ENCODE results near the gene ATG101. TPM values are rescaled to one million over a fixed set of nuclear protein-coding genes. Genes with fewer than 3 reads are reported as not detected.

The ATG101 gene
- total and polyA plus RNA-seq, 2 of the 13 experiments (the other 11 are each of a cell fraction or from before 2014, with no cell fraction given), result 58.2 to 67.7 TPM

DNA sequence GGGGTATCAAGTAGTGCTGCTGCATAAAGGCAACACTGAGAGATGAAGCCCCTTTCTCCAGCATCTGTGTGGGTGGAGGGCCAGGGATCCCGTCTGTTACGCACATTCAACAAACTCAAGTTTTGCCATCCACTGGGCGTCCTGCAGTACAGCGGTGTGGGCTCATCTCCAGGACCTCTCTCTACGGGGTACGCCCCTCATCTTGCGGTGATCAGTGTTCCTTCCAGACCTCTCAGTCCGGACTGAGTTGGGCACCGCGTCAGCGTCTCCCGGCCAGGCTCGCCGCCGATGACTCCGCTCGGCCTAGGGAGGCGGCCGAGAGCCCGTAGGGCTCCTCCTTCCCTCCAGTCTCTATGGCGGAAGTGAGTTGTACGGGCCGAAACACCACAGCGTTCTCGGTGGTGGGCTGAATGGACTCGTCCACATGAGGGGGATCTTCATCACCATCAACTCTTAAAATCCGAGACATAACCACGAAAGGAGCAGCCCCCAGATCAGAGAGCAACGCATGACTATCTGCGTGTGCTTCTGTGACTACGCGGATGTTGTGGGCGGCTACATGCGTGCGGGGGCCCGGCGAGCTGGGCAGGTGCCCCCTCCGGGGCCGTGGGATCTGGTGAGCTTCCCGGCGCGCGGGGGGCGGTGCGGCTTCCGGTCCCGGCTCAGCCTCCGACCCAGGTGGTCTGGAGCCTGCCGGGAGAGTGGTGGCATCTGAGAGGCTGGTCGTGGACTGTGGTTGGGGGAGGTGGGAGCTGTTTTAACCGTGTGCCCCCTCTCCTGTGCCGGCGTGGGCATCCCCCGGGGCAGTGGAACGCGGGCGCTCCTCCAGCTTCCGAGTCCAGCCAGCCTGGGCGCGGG is at the start of gene ATG101 (continued):
- TF ChIP-seq, protein P1, sequence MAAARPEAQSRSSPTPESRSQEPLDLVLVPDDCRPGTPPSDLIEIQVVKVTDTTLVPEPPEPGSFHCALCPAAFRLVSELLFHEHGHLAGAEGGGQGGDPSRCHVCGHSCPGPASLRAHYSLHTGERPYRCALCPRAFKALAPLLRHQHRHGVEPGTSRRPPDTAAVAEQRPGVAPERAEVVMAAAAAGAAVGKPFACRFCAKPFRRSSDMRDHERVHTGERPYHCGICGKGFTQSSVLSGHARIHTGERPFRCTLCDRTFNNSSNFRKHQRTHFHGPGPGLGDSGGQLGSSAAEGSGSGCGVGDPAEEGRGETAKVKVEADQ (CRISPR knock-in tag; IDR thresholded peaks at IDR 0.05; ENCODE audit: borderline replicate concordance), result no peak; the same call in 1 of the 2 replicates
- TF ChIP-seq ZNF30 (CRISPR knock-in tag; IDR thresholded peaks at IDR 0.05) (peak; percentile 56; the same call in 1 of the 2 replicates), TCF12 (IDR thresholded peaks at IDR 0.05) (no peak), TCF12 (CRISPR knock-in tag; IDR thresholded peaks at IDR 0.05) (peak; percentile 89; the same call in 1 of the 2 replicates), POLR2AphosphoS2 (IDR thresholded peaks at IDR 0.05; ENCODE audit: low read depth, low read length) (no peak), ZBTB21 (CRISPR knock-in tag; IDR thresholded peaks at IDR 0.05) (no peak), KLF9 (CRISPR knock-in tag; IDR thresholded peaks at IDR 0.05; ENCODE audit: low read depth) (no peak; the same call in 1 of the 2 replicates), HMGA1 (CRISPR knock-in tag; conservative IDR thresholded peaks at IDR 0.05) (no peak), HIVEP1 (CRISPR knock-in tag; IDR thresholded peaks at IDR 0.05) (peak; percentile 89), ZNF607 (CRISPR knock-in tag; IDR thresholded peaks at IDR 0.05; ENCODE audit: borderline replicate concordance) (no peak), ZNF674 (CRISPR knock-in tag; IDR thresholded peaks at IDR 0.05; ENCODE audit: low read depth) (no peak), ZNF672 (CRISPR knock-in tag; IDR thresholded peaks at IDR 0.05) (no peak), KMT2A (CRISPR knock-in tag; IDR thresholded peaks at IDR 0.05) (peak; percentile 68; the same call in 1 of the 2 replicates), HOXA3 (CRISPR knock-in tag; IDR thresholded peaks at IDR 0.05) (peak; percentile 78), ZC3H4 (CRISPR knock-in tag; IDR thresholded peaks at IDR 0.05; ENCODE audit: borderline replicate concordance) (no peak; the same call in 1 of the 2 replicates), ZNF207 (IDR thresholded peaks at IDR 0.05; ENCODE audit: borderline replicate concordance) (no peak), MED8 (CRISPR knock-in tag; IDR thresholded peaks at IDR 0.05; ENCODE audit: insufficient replicate concordance) (peak; percentile 50)
- TF ChIP-seq, protein P2, sequence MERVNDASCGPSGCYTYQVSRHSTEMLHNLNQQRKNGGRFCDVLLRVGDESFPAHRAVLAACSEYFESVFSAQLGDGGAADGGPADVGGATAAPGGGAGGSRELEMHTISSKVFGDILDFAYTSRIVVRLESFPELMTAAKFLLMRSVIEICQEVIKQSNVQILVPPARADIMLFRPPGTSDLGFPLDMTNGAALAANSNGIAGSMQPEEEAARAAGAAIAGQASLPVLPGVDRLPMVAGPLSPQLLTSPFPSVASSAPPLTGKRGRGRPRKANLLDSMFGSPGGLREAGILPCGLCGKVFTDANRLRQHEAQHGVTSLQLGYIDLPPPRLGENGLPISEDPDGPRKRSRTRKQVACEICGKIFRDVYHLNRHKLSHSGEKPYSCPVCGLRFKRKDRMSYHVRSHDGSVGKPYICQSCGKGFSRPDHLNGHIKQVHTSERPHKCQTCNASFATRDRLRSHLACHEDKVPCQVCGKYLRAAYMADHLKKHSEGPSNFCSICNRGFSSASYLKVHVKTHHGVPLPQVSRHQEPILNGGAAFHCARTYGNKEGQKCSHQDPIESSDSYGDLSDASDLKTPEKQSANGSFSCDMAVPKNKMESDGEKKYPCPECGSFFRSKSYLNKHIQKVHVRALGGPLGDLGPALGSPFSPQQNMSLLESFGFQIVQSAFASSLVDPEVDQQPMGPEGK (CRISPR knock-in tag; IDR thresholded peaks at IDR 0.05), result peak; percentile 60; the same call in 1 of the 2 replicates
- TF ChIP-seq, protein P3, sequence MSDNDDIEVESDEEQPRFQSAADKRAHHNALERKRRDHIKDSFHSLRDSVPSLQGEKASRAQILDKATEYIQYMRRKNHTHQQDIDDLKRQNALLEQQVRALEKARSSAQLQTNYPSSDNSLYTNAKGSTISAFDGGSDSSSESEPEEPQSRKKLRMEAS (IDR thresholded peaks at IDR 0.05), result peak; percentile 80
- TF ChIP-seq, protein P4, sequence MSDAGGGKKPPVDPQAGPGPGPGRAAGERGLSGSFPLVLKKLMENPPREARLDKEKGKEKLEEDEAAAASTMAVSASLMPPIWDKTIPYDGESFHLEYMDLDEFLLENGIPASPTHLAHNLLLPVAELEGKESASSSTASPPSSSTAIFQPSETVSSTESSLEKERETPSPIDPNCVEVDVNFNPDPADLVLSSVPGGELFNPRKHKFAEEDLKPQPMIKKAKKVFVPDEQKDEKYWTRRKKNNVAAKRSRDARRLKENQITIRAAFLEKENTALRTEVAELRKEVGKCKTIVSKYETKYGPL (CRISPR knock-in tag; IDR thresholded peaks at IDR 0.05), result no peak
- TF ChIP-seq, protein P5, sequence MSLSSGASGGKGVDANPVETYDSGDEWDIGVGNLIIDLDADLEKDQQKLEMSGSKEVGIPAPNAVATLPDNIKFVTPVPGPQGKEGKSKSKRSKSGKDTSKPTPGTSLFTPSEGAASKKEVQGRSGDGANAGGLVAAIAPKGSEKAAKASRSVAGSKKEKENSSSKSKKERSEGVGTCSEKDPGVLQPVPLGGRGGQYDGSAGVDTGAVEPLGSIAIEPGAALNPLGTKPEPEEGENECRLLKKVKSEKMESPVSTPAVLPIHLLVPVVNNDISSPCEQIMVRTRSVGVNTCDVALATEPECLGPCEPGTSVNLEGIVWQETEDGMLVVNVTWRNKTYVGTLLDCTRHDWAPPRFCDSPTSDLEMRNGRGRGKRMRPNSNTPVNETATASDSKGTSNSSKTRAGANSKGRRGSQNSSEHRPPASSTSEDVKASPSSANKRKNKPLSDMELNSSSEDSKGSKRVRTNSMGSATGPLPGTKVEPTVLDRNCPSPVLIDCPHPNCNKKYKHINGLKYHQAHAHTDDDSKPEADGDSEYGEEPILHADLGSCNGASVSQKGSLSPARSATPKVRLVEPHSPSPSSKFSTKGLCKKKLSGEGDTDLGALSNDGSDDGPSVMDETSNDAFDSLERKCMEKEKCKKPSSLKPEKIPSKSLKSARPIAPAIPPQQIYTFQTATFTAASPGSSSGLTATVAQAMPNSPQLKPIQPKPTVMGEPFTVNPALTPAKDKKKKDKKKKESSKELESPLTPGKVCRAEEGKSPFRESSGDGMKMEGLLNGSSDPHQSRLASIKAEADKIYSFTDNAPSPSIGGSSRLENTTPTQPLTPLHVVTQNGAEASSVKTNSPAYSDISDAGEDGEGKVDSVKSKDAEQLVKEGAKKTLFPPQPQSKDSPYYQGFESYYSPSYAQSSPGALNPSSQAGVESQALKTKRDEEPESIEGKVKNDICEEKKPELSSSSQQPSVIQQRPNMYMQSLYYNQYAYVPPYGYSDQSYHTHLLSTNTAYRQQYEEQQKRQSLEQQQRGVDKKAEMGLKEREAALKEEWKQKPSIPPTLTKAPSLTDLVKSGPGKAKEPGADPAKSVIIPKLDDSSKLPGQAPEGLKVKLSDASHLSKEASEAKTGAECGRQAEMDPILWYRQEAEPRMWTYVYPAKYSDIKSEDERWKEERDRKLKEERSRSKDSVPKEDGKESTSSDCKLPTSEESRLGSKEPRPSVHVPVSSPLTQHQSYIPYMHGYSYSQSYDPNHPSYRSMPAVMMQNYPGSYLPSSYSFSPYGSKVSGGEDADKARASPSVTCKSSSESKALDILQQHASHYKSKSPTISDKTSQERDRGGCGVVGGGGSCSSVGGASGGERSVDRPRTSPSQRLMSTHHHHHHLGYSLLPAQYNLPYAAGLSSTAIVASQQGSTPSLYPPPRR (CRISPR knock-in tag; IDR thresholded peaks at IDR 0.05; ENCODE audit: borderline replicate concordance), result no peak

Measured in HepG2 (cell line).